Psoas muscle (tissue), 8 donors: ENCODE measurements around the gene BBS2. TPM values are rescaled to one million over a fixed set of nuclear protein-coding genes. Genes with fewer than 3 reads are reported as not detected.

Source experiments
- ATAC-seq, 4 donors: fragments of 200-7000 bp; cut with Tn5 transposase; one replicate each; pipeline ENCODE4 v1.9.1; 2020; ENCODE audit warnings: moderate library complexity in 3 of 4, mild to moderate bottlenecking in 2 of 4
- DNase-seq, 2 donors: peaks; one replicate each; pipeline ENCODE4 v3.0.0-alpha.2; 2020
- H3K27ac ChIP-seq: fragments of 200-600 bp; one replicate; pipeline ENCODE4 v1.8.0; 2022
- H3K27me3 ChIP-seq, 3 donors: fragments of 200-600 bp in 1 of 3; one replicate each; pipeline versions ENCODE4 v1.6.1 to v1.8.0; 2013 to 2022; ENCODE audit warnings: low read length in 2 of 3, mild to moderate bottlenecking in 2 of 3, moderate library complexity in 1 of 3; ENCODE audit not compliant: insufficient read depth in 3 of 3
- H3K36me3 ChIP-seq, 2 donors: fragments of 200-600 bp in 1 of 2; one replicate each; pipeline versions ENCODE4 v1.6.1 to v1.8.0; 2013 to 2022; ENCODE audit warnings: low read depth in 1 of 2, mild to moderate bottlenecking in 1 of 2, moderate library complexity in 1 of 2; ENCODE audit not compliant: insufficient read depth in 1 of 2
- H3K4me1 ChIP-seq: fragments of 200-600 bp; one replicate; pipeline ENCODE4 v1.8.0; 2022
- H3K4me3 ChIP-seq: fragments of 200-600 bp; one replicate; pipeline ENCODE4 v1.8.0; 2022; ENCODE audit warnings: mild to moderate bottlenecking
- H3K9me3 ChIP-seq: fragments of 200-600 bp; one replicate; pipeline ENCODE4 v1.8.0; 2022
- WGBS, 3 donors: extraction: QIAGEN DNeasy Blood & Tissue Kit; methylation state at CpG; one replicate each; pipeline versions ENCODE4 v1.1.6 to v1.1.7; 2013; 5-methylcytosine and 5-hydroxymethylcytosine counted together
- intact Hi-C, 2 donors: fragments of 100-400 bp; cut with DNase I; formaldehyde crosslinking; loops; one replicate each; pipeline versions ENCODE4 v1.11.0 to v1.14.2; 2022
- polyA plus RNA-seq, 3 donors: library from polyadenylated mRNA; stranded (reverse); fragments of 200-250 nt; gene quantifications; one replicate each; pipeline ENCODE4 v1.2.3, GENCODE V29; 2013
- total RNA-seq, 4 donors: library from RNA; stranded (reverse); fragmentation: NEBNext Ultra II Directional in 2 of 4; extraction: Animal tissue kit (Norgen Biotek cat#: 25700) in 2 of 4; gene quantifications; one replicate each; pipeline versions ENCODE4 v1.2.1 to v1.2.4, GENCODE V29; 2021 to 2023
- TF ChIP-seq, protein P1 (sequence below): fragments of 200-600 bp; IDR thresholded peaks from one replicate; pipeline ENCODE4 v1.8.0; 2022; ENCODE audit warnings: antibody characterized with exemption
- donor health status: healthy with polysubstance abuse.
- donor health status: DM: no; HTN: no; CAD: no; lungs with moderate emphysema.
- donor health status: Bipolar disorder and iron deficiency.
- donor health status: healthy.
- donor health status: DM: yes; HTN: yes; CAD: no.
- donor health status: DM: no; HTN: no; CAD: no.
- donor health status: DM: no; HTN: no; CAD: no.
- donor health status: DM: yes; HTN: yes; CAD: no.

BBS2 gene
- total and polyA plus RNA-seq, 7 donors = 19.1 to 70.6 (median 30.3) TPM

DNA sequence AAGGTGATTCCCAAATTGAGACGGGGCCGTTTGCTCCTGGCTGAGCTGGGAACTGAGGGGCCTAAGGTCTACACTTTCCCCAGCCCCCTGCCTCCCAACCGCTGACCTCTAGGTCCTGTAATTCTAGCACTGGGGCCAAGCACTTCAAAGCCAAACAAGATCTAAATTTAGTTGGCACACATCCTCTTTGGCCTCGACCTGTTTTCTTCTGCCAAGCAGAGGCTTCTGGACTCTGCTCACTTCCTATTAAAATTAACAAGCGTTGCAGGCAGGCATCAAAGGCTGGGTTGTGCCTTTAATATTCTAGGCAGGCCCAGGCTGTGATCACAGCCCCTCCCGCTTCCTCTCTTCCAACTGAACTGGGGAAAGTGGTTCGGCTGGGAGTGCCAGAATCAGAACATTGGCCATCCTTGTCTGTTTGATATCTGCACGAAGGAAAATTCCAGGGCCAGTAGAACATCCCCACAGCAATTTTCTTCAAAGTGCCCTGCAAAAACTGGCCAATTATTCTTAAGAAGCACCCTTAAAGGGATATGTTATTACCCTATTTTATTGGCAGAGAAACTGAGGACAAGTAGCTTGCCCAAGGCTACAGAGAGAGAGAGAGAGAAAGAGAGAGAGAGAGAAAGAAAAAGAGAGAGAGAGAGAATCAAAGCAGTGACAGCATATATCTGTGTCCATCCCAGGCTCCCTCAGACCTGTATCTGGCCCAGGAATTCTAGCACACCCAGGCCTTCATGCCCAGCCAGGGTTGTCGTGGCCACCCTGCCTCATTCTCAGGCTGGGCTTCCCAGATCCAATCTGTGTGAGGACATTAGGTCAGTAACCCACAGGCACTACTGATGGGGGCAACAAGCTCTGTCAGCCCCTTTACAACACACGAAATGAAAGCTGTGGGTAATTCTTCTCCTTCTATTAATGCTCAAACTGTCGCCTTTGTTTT is 32.2 kb upstream of the BBS2 start:
- WGBS, 3 donors = 22 to 29% (median 26%) methylated on average over 11 of the region's 11 CpGs
- H3K27ac ChIP-seq = peak overlapping the region; percentile 33

DNA sequence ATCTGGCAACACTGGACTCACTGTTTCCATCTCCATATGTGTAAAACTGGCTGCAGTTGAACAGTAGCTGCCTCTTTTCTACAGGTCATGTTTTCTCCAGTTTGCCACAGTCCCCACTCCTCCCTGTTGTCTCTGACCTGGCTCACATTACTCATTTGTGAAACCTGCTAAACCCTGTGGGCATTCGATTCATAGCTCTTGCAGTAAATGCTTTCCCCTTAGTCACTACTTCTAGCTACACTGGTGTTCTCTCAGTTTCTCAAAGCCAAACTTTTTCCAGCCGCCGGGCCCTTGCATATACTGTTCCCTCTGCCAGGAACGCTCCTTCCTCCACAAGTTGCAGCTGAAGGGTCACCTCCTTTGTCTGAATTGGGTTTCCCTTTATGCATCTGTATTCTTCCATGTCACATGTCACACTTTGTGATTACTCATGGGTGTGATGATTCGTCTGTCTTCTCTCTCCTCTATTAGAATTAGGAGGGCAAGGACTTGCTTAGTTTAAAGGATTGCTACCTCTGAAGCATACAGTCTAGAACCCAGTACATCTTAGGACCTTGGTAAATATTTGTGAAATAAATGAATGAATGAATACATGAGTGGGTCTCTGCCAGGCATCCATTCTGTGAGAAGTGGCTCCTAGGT is 30.0 kb upstream of the BBS2 start:
- Histone ChIP-seq H3K27me3 (no peaks in the 10 kb centered on the region), H3K27ac (no peak overlapping the region), H3K4me1 (peaks cover 11% of the 10 kb centered on the region), H3K9me3 (no peaks in the 10 kb centered on the region), H3K4me3 (no peak overlapping the region), H3K36me3 (no peaks in the 10 kb centered on the region)
- no peak for DNase-seq
- TF ChIP-seq, protein P1, sequence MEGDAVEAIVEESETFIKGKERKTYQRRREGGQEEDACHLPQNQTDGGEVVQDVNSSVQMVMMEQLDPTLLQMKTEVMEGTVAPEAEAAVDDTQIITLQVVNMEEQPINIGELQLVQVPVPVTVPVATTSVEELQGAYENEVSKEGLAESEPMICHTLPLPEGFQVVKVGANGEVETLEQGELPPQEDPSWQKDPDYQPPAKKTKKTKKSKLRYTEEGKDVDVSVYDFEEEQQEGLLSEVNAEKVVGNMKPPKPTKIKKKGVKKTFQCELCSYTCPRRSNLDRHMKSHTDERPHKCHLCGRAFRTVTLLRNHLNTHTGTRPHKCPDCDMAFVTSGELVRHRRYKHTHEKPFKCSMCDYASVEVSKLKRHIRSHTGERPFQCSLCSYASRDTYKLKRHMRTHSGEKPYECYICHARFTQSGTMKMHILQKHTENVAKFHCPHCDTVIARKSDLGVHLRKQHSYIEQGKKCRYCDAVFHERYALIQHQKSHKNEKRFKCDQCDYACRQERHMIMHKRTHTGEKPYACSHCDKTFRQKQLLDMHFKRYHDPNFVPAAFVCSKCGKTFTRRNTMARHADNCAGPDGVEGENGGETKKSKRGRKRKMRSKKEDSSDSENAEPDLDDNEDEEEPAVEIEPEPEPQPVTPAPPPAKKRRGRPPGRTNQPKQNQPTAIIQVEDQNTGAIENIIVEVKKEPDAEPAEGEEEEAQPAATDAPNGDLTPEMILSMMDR = no peak
- 91 to 93% (median 93%) methylated on average over 5 of the region's 5 CpGs for WGBS, 3 donors
- ATAC-seq = no peak
- intact Hi-C loops = no loop called here

More for the DNA sequence above, 32.2 kb upstream of the BBS2 start:
- TF ChIP-seq, protein P1 = no peak
- no peak for DNase-seq
- Histone ChIP-seq H3K27me3 (peaks cover 0 to 4% (median 0%) of the 10 kb centered on the region in 3 donors), H3K4me1 (peaks cover 11% of the 10 kb centered on the region), H3K9me3 (no peaks in the 10 kb centered on the region), H3K36me3 (no peaks in the 10 kb centered on the region), H3K4me3 (no peak overlapping the region)
- intact Hi-C loops = no loop called here
- ATAC-seq = peak; percentile 24 to 71 (median 68)

DNA sequence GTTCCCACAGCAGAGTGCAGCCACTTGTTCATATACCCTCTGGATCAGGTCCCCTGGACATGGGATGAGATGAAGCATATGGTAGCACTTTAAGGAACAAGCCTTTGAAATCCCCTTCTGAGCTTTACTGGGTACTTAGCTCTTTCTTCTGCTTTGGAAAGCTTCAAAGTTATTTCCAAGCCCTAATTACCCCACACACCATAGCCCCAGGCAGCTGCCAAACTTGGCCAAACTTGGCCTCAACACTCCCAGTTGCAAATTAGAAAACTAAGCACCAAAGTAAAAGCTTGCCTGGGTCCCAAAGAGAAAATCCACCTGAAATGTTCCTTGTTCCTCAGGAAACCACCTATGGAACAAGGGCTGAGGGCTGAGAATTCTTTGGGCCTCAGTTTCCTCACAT is 29.3 kb upstream of the BBS2 start:
- Histone ChIP-seq H3K36me3 (no peaks in the 10 kb centered on the region), H3K9me3 (no peaks in the 10 kb centered on the region), H3K27me3 (no peaks in the 10 kb centered on the region), H3K27ac (no peak overlapping the region), H3K4me1 (peaks cover 11% of the 10 kb centered on the region), H3K4me3 (no peak overlapping the region)
- TF ChIP-seq, protein P1 = no peak
- DNase-seq (no peak), ATAC-seq (no peak)
- intact Hi-C loops = no loop called here

DNA sequence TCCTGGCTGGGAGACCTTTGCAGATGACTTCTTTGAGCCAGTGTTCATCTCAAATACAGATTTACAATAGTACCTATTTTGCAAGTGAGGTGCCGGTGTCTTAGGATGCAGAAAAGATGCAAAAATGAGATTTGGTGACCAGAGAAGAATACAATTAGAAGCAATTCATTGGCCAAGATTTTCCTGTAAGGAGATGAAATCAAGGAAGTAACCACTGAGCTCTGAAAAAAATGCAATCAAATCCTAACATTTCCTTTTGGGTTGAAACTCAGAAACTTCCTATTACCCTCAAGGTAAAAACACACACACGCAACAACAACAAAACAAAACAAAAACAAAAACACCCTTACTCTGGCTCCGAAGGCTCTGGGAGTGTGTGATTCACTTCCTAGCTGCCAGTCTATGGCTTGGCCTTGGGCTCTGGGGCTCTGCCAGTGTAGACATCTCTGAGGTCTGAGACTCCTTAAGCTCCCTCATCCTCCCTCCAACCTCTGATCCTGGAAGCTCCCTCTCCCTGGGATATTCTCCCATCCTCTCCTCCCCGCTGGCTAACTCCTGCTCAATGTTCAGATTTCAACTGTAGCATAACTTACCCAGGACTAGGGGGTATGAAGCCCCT is 28.2 kb upstream of the BBS2 start:
- ATAC-seq (no peak), DNase-seq (no peak)
- Histone ChIP-seq H3K4me3 (no peak overlapping the region), H3K27me3 (no peaks in the 10 kb centered on the region), H3K9me3 (no peaks in the 10 kb centered on the region), H3K4me1 (peaks cover 11% of the 10 kb centered on the region), H3K36me3 (no peaks in the 10 kb centered on the region), H3K27ac (no peak overlapping the region)
- TF ChIP-seq, protein P1 = no peak
- intact Hi-C loops = no loop called here
- WGBS, 3 donors = 77 to 88% (median 86%) methylated on average over 4 of the region's 4 CpGs
